Measurements from ENCODE around the gene XKR8.

The XKR8 gene

DNA sequence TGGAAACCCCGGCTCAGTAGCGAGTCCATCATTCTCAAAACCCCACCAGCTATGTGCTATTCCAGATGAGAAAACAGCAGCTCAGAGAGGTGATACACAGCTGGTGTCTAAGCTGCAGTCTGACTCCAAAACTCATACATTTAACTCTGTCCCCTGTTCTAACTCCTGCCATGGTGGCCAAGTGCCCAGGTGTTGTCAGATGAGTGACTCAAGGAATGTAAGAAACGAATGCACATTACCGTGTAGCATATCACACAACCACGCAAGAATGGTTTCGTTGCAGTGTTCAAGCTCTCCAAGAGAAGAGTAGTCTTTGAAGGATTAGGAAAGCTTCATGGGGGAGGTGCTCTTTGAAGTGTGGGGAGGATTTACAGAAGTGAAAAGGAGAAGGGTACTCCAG lies 4.7 kb upstream of the XKR8 start:
- DNase-seq (ENCODE audit: low spot score) = no peak

DNA sequence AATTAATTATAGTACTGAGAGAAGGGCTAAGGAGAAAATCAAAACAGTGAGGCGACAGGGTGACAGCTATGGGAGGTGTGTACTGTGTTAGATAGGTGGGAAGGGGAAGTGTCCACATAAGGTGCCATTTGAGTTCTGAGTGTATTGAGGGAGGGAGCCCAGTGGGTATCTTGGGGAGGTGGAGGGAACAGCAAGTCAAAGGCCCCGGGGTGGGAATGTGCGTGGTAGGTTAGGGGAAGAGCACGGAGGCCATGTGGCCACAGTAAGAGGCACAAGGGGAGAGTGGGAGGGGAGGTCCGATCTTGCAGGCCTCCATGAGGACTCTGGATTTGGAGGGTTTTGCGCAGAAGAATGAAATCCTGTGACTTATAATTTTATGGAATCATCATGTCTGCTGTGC lies 3.0 kb upstream of the XKR8 start:
- no peak for DNase-seq (ENCODE audit: low spot score)

- DNase-seq (ENCODE audit: low spot score) = no peak
Observed at GRCh38 chr1:27957655-27958054, 2.1 kb upstream of the XKR8 start.

DNA sequence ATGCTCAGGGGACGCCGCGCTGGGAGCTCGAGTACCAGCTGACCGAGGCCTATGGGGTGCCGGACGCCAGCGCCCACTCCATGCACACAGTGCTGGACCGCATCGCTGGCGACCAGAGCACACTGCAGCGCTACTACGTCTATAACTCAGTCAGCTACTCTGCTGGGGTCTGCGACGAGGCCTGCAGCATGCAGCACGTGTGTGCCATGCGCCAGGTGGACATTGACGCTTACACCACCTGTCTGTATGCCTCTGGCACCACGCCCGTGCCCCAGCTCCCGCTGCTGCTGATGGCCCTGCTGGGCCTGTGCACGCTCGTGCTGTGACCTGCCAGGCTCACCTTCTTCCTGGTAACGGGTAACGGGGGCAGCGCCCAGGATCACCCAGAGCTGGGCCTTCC lies 1.3 kb upstream of the XKR8 start:
- DNase-seq (ENCODE audit: low spot score) = no peak

- DNase-seq (ENCODE audit: low spot score) = no peak
Observed at GRCh38 chr1:27960762-27961645, 1.2 kb downstream of the XKR8 start.

- no peak for DNase-seq (ENCODE audit: low spot score)
Observed at GRCh38 chr1:27961646-27962221, 2.0 kb downstream of the XKR8 start.

DNA sequence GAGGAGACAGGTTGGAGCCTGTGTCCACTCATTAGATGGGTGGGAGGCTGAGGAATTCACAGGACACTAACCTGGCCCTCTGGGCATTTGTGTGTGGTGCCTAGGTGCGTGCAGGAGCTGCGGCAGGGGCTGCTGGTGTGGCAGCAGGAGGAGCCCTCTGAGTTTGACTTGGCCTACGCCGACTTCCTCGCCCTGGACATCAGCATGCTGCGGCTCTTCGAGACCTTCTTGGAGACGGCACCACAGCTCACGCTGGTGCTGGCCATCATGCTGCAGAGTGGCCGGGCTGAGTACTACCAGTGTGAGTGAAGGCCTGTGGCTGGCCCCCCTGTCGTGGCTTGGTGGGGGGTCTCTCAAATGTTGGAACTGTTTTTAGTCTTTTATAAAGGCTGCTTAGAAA lies 3.6 kb downstream of the XKR8 start:
- DNase-seq (ENCODE audit: low spot score) = no peak

DNA sequence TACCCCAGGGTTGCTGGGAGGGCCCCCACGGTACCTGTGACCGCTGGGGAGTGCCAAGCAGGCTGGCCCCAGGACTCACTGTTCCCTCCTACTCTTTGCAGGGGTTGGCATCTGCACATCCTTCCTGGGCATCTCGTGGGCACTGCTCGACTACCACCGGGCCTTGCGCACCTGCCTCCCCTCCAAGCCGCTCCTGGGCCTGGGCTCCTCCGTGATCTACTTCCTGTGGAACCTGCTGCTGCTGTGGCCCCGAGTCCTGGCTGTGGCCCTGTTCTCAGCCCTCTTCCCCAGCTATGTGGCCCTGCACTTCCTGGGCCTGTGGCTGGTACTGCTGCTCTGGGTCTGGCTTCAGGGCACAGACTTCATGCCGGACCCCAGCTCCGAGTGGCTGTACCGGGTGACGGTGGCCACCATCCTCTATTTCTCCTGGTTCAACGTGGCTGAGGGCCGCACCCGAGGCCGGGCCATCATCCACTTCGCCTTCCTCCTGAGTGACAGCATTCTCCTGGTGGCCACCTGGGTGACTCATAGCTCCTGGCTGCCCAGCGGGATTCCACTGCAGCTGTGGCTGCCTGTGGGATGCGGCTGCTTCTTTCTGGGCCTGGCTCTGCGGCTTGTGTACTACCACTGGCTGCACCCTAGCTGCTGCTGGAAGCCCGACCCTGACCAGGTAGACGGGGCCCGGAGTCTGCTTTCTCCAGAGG lies 6.8 kb downstream of the XKR8 start:
- no peak for DNase-seq (ENCODE audit: low spot score)

- no peak for DNase-seq (ENCODE audit: low spot score)
Observed at GRCh38 chr1:27967106-27967883, 7.5 kb downstream of the XKR8 start.

DNA sequence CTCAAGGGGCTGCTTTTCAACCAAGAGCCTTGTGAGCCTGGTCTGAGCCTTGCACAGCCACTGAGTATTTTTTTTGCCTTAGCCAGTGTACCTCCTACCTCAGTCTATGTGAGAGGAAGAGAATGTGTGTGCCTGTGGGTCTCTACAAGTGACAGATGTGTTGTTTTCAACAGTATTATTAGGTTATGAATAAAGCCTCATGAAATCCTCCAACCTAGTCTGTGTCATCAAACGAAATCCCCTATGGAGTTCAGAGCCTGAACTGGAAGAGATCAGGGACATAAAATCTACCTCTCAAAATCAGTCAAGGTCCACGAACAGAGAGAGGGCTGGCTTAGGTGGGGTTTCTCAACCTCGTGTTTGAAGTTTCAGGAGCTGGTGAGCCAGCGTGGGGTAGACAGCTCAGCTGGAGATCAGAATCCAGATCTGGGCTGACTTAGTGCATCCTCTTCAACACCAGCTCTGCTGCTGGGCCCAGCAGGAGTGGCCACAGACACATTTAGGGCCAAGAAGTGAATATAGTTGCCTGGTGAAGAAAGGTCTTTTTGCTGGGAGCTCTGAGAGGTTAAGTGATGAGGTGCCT lies 8.2 kb downstream of the XKR8 start:
- DNase-seq (ENCODE audit: low spot score) = no peak

- no peak for DNase-seq (ENCODE audit: low spot score)
Observed at GRCh38 chr1:27968692-27969091, 8.9 kb downstream of the XKR8 start.

- DNase-seq (ENCODE audit: low spot score) = no peak
Observed at GRCh38 chr1:27970401-27970800, 10.6 kb downstream of the XKR8 start.

DNA sequence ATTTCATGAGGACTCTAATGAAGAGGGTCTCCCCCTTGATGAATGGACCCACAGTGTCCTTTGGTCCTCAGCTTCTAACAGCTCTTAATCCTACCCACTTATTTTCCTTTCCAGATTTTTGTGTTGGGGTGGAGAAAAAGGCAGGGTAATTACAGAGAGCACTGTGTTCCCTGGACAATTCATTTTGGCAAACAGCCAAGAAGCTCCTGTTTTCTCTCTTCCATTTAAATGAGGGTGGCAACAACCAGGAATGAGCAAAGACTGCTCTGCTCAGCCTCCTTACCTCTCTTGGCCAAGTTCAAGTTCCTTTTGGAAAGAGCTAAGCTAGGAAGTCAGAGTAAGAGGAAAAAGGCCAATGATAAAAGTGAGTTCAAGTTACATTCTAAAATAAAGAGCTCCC lies 11.9 kb downstream of the XKR8 start:
- no peak for DNase-seq (ENCODE audit: low spot score)

GRCh38 chr1:27972141-27972540 lies 12.4 kb downstream of the XKR8 start:
- DNase-seq (ENCODE audit: low spot score) = no peak

DNA sequence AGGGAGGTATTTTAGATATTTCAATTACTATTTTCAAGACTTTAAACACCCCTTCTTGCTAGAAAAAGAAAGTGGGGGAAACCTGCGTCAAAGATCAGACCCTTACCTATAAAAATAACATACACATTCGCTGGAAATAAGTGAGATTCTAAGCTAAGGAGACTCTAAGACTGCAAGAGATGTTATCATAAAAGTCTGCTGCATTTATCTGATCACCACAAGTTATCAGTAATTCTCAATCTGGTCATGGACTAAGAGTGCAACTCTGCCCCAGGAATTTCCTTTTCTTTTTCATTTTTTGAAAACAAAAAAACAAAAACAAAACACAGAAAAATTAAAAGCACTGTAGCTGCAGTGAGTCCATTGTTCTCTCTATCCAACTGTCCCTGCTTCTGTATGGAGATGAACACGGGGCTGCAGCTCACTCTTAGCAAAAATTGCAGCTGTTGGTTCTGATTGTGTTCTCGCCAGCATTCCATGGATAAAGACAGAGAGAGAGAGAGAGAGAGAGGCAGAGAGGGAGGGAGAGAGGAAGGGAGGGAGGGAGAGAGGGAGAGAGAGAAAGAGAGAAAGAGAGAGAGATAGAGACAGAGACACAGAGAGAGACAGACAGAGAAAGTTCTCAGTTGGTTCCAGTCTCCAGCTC lies 14.1 kb downstream of the XKR8 start:
- DNase-seq (ENCODE audit: low spot score) = no peak

DNA sequence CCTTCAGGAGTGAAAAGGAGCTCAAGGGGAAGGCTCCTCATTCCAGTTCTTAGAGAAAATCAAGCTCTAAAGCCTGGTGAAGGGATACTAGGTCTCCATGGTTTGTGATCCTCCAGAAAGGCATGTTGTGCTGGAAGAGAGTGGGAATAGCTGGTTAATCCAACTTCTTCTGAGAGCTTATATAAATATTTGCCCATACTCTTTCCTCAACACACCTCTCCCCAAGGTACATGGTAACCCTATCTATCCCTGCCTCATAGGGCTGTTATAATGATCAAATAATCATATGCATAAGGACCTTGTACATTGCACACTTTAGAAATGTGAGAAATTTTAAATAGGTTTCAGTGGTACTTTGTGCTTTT lies 14.6 kb downstream of the XKR8 start:
- DNase-seq (ENCODE audit: low spot score) = no peak

GRCh38 chr1:27979151-27979858 lies 19.5 kb downstream of the XKR8 start:
- DNase-seq (ENCODE audit: low spot score) = peak; percentile 55

GRCh38 chr1:27979859-27980201 lies 20.1 kb downstream of the XKR8 start:
- no peak for DNase-seq (ENCODE audit: low spot score)

DNA sequence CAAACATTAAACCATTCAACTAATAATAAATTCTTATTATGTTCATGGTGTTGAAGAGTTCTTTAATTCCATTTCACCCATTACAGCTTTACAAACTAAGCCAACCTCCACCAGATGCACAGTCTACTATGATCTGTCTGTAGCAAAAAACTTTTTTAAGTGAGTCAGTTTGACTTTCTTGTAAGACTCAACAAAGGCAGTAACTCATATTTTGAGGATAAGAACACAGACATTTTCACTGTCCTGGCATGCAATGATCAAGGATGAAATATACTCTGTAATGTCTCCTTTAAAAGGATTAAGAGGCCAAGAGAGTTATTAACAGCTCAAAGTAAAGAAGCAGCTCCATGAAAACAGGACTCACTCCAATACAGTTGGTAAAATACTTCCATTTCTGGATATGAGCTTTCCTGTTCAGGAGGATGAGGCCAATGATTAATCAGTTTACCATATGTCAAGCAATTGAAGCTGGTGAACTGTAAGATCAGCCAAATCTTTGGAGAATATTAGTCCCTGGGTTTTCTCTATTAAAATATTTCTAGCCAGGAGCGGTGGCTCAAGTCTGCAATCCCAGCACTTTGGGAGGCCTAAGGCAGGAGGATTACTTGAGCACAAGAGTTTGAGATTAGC lies 20.6 kb downstream of the XKR8 start:
- DNase-seq (ENCODE audit: low spot score) = no peak

DNA sequence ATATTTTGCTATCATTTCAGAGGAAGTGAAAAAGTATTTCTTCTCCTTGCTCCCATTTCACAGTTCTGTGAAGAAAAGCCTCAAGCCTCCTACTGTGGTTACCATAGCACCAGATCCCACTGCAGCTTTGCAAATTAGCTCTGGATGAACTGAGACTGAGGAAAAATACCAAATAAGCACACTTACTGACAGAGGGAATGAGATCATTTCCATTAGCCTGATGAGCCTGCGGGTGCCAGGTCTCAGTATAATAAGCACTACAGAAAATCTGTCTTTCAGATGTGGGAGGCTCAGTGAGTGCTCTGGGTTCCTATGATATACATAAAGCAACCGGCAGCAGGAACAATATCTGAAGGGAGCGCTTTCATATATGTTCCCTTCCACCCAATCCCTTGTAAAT lies 21.4 kb downstream of the XKR8 start:
- no peak for DNase-seq (ENCODE audit: low spot score)
